Stimulated activated CD4-positive, alpha-beta T cell treated with anti-CD3 and anti-CD28 coated beads, Interleukin-1b, Interleukin-23, amount 100 ng/mL, for 4 hours (primary cell): ENCODE results near the gene KCNA3.
A peak's percentile ranks its signal among the peaks of the same experiment; 100 is the strongest.

Source experiments
- DNase-seq, 2 donors: peaks; one replicate each; pipeline ENCODE4 v3.0.0-alpha.2; 2020; ENCODE audit warnings: low read depth in 2 of 2

The KCNA3 gene

GRCh38 chr1:110674337-110675059 lies at the start of gene KCNA3:
KCNA3 (minus strand) TSS chr1:110674940; CDS start chr1:110674809, 131 bp downstream.
- peak; percentile 60 to 61 for DNase-seq

DNA sequence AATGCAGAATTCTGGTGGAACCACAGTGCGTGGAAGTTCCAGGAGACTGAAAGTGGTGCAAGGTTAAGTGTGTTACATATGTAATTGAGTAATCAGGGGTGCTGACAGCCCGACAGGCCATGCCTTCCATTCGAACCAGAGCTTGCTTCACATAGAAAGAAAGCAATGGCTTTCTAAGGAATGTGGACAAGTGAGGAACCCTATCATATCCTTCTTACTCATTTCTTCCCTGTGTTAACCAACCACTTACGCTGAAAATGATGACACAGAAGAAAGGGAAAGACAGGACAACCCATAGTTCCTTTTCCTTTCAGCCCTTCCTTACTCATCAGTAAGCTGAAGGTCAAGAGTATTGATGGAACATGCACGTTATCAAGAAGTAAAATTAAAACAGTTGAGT lies 48.1 kb upstream of the KCNA3 start:
- no peak for DNase-seq

- DNase-seq, result no peak
These were observed 45.2 kb upstream of the KCNA3 start for GRCh38 chr1:110719908-110720307.

DNA sequence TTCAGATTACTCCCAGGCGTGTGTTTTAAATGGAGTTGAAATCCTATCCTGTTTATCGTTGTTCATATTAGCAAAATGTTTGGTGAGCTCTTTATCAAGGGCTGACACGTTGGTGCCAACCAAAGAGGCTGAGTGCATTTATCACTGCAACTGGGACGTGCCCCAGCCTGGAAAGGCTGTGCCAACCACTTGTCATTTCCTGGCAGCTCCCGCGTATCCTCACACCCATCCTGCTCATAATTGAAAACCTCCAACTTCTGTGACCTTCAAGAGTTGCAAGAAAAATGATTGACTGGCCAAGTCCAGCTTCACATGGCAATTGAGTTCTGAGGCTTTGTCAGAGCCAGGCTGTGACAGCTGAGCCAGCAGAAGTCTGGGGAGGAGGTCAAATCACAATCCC lies 43.7 kb upstream of the KCNA3 start:
- DNase-seq, result no peak

DNA sequence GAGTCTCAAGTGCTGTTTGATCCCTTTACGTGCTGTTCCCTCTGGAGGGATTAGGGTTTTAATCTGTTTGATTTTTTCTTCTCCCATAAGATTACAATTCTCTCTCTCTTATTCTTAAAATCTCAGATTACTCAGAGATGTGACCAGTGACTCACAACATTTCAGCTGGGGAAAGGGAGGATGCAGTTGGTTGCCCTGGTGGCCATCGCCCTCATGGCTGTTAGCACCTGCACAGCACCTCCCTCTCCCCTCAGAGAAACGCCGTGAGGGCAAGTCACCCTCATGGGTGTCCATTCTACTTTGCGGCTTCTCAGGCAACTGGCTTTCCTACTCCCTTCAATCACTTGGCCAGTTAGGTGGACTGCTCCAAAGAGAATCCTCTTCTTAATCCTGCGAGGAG lies 42.4 kb upstream of the KCNA3 start:
- no peak for DNase-seq

DNA sequence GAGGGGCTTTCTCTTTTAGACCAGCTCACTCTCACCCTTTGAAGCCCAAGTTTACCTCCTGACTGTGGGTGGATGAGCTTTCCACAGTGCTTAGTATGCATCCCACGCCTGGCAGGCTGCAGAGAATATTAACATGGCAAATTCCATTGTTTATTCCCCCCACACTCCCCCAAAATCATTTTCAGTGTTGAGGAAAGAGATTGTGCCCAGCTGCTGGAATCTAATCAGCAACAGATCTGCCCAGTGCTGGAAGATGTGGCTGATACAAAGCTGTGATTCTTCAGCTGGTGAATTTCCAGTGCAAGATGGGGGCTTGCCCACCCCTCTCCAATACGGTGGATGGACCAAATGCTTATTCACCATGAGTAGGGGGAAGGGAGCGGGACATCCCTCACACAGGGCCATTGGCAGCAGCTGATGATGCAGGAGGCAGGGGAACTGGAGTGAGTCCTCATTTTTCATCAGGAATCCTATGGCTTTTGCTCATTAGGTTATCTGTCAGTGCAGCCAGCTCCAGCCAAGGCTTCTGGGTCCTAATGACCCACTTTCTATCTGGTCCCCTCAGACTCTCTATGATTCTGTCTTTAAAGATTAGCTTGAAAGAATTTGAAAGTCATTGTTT lies 39.7 kb upstream of the KCNA3 start:
- DNase-seq, result no peak

DNA sequence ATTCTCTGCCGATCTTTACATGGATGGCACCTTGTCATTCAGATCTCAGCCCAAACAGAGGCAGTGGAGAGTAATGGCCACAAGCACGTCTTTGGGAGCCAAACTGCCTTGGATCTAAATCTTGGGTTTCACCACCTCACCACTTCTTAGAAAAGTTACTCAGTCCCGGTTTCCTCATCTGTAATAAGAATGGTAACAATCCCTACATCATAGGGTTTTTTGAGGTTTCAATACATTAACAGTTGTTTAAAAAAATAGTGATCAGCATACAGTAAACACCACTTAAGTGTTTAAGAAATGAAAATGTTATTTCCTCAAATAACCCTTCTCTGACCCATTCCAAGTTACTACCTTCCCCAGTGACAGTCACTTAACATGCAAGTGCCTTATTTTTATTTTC lies 38.5 kb upstream of the KCNA3 start:
- DNase-seq, result no peak

DNA sequence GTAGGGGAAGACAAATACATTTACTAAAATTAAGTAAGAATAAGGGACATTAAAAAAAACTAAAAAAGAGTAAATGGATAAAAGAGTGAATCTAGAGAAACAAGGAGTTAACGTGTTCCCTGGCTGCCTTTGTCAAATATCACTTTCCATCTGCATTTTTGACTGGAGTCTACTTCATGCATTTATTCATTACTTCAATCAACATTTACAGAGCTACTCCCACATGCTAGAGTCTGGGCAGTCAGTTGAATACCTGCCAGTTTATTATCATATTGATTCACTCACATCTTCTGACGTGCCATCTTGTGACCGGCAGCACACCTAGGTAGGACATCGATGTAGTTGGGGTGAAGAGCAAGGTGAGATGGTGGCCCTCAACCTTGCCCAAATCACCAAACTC lies 35.6 kb upstream of the KCNA3 start:
- DNase-seq, result no peak

- no peak for DNase-seq
These were observed 34.3 kb upstream of the KCNA3 start for GRCh38 chr1:110708974-110709440.

GRCh38 chr1:110707232-110707631 lies 32.5 kb upstream of the KCNA3 start:
- no peak for DNase-seq

DNA sequence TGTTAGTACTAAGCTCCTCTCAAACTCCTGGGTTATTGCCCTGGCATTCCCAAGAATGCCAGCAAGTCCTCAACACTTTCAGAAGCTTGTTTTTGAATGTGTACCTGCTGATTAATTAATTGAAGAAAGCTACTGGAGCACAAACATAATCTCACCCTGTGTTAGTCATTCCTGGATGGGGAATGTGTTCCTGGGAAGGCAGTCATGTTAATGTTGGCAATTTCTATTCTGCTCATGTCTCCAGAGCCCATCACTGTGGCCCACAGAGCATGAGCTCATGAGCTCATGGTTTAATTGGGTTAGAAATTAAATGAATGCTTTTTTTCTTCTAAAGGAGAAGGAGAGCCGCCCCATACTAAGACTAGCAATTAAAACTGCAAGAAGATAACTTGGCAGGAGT lies 31.9 kb upstream of the KCNA3 start:
- no peak for DNase-seq

DNA sequence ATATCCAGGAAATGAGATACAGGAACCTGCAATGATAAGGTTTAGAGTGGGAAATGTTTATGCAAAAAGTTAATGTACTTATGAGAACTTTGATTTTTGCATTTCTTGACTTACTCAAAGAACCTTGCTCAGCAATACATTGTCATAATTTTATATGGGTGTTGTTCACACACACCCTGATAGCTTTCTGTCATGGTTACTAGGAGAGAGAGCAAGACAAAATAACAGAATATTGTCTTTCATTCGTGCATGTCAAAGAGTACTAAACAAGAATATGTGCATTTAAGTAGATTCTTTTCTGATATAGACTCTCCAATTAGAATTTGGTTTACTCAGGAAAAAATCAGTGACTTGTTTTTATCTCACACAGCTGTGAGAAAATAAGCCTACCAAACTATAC lies 27.5 kb upstream of the KCNA3 start:
- no peak for DNase-seq

GRCh38 chr1:110700767-110701166 lies 26.0 kb upstream of the KCNA3 start:
- no peak for DNase-seq

GRCh38 chr1:110697606-110698005 lies 22.9 kb upstream of the KCNA3 start:
- no peak for DNase-seq

- DNase-seq, result no peak
These were observed 22.1 kb upstream of the KCNA3 start for GRCh38 chr1:110696818-110697217.

DNA sequence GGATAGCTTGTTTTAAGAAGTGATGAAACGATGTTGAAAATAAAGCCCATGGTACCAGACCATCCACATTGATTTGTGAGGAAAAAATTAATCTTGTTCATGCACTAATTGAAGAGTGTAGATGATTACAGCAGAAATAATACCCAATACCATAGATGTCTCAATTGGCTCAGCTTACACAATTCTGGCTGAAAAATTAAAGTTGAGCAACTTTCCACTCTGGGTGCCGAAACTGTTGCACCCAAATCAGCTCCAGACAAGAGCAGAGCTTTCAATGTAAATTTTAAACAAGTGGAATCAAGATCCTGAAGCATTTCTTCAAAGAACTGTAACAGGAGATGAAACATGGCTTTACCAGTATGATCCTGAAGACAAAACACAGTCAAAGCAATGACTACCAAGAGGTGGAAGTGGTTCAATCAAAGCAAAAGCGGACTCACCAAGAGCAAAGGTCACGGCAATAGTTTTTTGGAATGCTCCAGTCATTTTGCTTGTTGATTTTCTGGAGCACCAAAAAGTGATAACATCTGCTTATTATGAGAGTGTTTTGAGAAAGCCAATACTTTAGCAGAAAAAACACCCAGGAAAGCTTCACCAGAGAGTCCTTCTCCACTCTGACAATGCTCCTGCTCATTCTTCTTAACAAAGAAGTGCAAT lies 16.1 kb upstream of the KCNA3 start:
- DNase-seq, result no peak

DNA sequence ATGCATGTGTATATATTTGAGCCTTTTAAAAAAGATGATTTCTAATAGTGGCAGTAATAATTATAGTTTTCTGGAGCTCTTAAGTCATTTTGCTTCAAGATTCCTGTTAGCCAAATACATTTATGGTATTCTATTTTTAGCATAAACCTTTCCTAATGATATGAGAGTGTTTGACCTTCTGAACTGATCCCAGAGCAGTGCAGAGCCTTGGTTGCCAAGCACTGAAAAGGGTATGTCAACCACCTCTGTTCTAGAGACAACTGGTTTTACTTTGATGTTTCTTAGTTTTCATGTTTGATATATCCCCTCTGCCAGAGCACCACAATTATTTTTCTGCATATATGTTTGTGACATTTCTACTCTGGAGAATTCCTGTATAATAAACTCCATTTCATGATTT lies 15.1 kb upstream of the KCNA3 start:
- no peak for DNase-seq

DNA sequence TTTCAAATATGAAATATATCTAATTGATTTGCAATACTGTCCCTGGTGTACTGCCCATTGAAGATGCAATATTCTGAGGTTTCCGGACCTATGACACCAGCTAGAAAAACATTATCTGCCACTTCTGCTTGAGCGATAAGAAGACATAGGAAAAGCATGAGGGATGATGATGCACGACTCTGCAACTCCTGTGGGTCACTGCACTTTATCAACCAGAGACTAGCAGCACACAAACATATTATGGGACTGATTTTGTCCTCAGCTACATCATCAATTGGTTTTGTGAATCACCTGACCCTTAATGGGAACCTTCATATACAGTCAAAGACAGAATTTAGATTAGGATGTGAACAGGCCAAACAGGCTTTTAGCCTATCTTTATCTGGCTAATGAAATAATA lies 13.8 kb upstream of the KCNA3 start:
- no peak for DNase-seq

DNA sequence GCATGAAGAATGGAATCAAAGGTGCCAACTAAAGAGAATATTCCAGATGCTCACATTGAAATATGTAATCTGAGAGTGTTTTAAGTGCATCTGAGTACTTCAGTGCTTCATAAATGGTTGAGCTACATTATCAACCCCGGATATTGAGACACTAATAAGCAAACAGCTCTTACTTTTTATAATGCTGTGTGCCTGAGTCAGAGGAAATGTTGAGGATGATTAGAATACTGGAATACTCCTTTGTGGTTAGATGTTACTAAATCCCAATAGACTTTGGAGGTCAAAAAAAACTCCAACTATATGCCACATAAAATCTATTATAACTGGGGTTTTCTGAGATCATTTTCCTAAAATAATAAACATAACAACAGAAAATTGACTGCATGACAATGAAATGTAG lies 12.5 kb upstream of the KCNA3 start:
- no peak for DNase-seq

DNA sequence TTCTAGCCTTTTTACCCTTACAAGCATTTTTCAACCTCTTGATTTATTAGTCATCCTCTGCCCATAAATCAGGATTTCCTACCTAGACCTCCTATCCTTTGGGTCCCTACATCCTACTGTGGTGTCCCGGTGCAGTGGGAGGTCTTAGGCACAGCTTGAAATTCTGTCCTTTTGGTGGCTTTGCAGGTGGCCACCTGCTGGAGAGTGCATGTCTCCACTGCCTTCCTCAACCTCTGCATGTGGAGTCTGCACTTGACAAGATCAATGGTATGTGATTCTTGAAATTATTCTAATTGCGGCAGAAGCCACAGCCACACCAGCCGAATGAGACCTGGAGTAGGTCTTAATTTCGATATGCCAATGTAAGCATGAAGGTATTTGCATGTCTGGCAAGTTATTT lies 11.4 kb upstream of the KCNA3 start:
- DNase-seq, result peak in 1 of 2 donors; percentile 5

DNA sequence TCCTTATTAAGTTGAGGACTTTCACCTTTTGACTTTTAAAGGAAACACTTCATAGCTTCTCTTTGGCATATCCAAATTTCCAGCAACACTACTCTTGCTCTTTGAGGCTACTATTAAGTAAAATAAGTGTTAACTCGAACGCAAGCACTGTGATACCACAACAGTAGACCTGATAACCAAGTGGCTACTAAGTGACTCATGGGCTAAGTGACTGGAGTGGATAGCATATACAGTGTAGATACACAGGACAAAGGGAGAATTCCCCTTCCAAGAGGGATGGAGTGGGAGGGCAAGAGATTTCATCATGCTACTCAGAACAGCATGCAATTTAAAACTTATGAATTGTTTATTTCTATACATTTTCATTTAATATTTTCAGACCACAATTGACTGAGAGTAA lies 9.8 kb upstream of the KCNA3 start:
- no peak for DNase-seq

- no peak for DNase-seq
These were observed 8.2 kb upstream of the KCNA3 start for GRCh38 chr1:110682898-110683297.
